ENCODE data around the gene ANK2.

The ANK2 gene

GRCh38 chr4:113344100-113344499 lies 294.6 kb downstream of the ANK2 start:
- no peak for DNase-seq (ENCODE audit: low spot score)

GRCh38 chr4:113347245-113347644 lies 297.8 kb downstream of the ANK2 start:
- DNase-seq (ENCODE audit: low spot score): no peak

GRCh38 chr4:113349430-113349829 lies 300.0 kb downstream of the ANK2 start:
- DNase-seq (ENCODE audit: low spot score): no peak

GRCh38 chr4:113350576-113350975 lies 301.1 kb downstream of the ANK2 start:
- DNase-seq (ENCODE audit: low spot score): no peak

- peak; percentile 88 for DNase-seq (ENCODE audit: low spot score)
These were observed 306.3 kb downstream of the ANK2 start for GRCh38 chr4:113355550-113356371.

- DNase-seq (ENCODE audit: low spot score): no peak
These were observed 307.0 kb downstream of the ANK2 start for GRCh38 chr4:113356453-113356852.

- DNase-seq (ENCODE audit: low spot score): no peak
These were observed 309.3 kb downstream of the ANK2 start for GRCh38 chr4:113358784-113359183.

GRCh38 chr4:113365377-113365776 lies 315.9 kb downstream of the ANK2 start:
- no peak for DNase-seq (ENCODE audit: low spot score)

- peak; percentile 58 for DNase-seq (ENCODE audit: low spot score)
These were observed 318.6 kb downstream of the ANK2 start for GRCh38 chr4:113368056-113368455.

GRCh38 chr4:113371111-113371510 lies 321.7 kb downstream of the ANK2 start:
- no peak for DNase-seq (ENCODE audit: low spot score)

- DNase-seq (ENCODE audit: low spot score): no peak
These were observed 326.7 kb downstream of the ANK2 start for GRCh38 chr4:113375964-113376666.

- no peak for DNase-seq (ENCODE audit: low spot score)
These were observed 329.4 kb downstream of the ANK2 start for GRCh38 chr4:113378836-113379235.

- peak; percentile 30 for DNase-seq (ENCODE audit: low spot score)
These were observed 333.3 kb downstream of the ANK2 start for GRCh38 chr4:113382704-113383103.

- DNase-seq (ENCODE audit: low spot score): peak; percentile 77
These were observed 333.8 kb downstream of the ANK2 start for GRCh38 chr4:113383111-113383785.

- no peak for DNase-seq (ENCODE audit: low spot score)
These were observed 335.1 kb downstream of the ANK2 start for GRCh38 chr4:113384600-113384999.

GRCh38 chr4:113385281-113385899 lies 335.9 kb downstream of the ANK2 start:
- DNase-seq (ENCODE audit: low spot score): no peak

- no peak for DNase-seq (ENCODE audit: low spot score)
These were observed 339.7 kb downstream of the ANK2 start for GRCh38 chr4:113389160-113389559.

- DNase-seq (ENCODE audit: low spot score): no peak
These were observed 341.4 kb downstream of the ANK2 start for GRCh38 chr4:113390850-113391249.

- DNase-seq (ENCODE audit: low spot score): no peak
These were observed 344.8 kb downstream of the ANK2 start for GRCh38 chr4:113394108-113394729.

GRCh38 chr4:113394730-113395530 lies 345.5 kb downstream of the ANK2 start:
- peak; percentile 66 for DNase-seq (ENCODE audit: low spot score)

GRCh38 chr4:113397114-113397701 lies 347.8 kb downstream of the ANK2 start:
- peak; percentile 85 for DNase-seq (ENCODE audit: low spot score)
